Lower leg skin (tissue), 3 donors: Measurements from ENCODE around the gene CROT.

ENCODE experiments used
- POLR2A ChIP-seq, 2 donors: fragments of 450-650 bp; IDR thresholded peaks; one replicate each; pipeline ENCODE4 v1.6.1; 2016 to 2017; ENCODE audit warnings: antibody characterized with exemption in 2 of 2, mild to moderate bottlenecking in 1 of 2, moderate library complexity in 1 of 2
- TF ChIP-seq, protein P1 (sequence below), 3 donors: fragments of 450-650 bp; IDR thresholded peaks; one replicate each; pipeline ENCODE4 v1.5.1; 2016; ENCODE audit warnings: antibody characterized with exemption in 3 of 3, mild to moderate bottlenecking in 3 of 3, moderate library complexity in 2 of 3

DNA sequence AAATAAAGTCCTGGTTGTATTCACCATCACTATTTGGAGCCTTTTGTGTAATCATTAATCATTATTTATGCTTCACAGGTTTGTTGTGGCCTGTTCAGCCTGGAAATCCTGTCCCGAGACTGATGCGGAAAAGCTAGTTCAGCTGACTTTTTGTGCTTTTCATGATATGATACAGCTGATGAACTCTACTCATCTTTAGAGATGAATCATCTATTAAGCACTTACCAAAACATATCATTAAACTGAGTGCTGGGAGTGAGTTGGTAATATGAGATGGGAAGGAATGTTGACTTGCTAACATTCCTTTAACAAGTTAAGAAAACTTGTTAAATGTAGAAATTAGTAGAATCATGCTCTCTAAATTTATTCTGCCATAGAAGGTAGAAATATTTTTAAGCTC is 53.0 kb downstream of the CROT start:
- TF ChIP-seq, protein P1, sequence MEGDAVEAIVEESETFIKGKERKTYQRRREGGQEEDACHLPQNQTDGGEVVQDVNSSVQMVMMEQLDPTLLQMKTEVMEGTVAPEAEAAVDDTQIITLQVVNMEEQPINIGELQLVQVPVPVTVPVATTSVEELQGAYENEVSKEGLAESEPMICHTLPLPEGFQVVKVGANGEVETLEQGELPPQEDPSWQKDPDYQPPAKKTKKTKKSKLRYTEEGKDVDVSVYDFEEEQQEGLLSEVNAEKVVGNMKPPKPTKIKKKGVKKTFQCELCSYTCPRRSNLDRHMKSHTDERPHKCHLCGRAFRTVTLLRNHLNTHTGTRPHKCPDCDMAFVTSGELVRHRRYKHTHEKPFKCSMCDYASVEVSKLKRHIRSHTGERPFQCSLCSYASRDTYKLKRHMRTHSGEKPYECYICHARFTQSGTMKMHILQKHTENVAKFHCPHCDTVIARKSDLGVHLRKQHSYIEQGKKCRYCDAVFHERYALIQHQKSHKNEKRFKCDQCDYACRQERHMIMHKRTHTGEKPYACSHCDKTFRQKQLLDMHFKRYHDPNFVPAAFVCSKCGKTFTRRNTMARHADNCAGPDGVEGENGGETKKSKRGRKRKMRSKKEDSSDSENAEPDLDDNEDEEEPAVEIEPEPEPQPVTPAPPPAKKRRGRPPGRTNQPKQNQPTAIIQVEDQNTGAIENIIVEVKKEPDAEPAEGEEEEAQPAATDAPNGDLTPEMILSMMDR (IDR thresholded peaks at IDR 0.05) = no peak
- TF ChIP-seq POLR2A (IDR thresholded peaks at IDR 0.05) = no peak
